Measurements from ENCODE around the gene GNB5.
"Not testable (repeated sequence)": the region's sequence is repeated elsewhere in the genome, so short reads cannot be mapped to it uniquely, and the experiment has no call there.

Gene GNB5

DNA sequence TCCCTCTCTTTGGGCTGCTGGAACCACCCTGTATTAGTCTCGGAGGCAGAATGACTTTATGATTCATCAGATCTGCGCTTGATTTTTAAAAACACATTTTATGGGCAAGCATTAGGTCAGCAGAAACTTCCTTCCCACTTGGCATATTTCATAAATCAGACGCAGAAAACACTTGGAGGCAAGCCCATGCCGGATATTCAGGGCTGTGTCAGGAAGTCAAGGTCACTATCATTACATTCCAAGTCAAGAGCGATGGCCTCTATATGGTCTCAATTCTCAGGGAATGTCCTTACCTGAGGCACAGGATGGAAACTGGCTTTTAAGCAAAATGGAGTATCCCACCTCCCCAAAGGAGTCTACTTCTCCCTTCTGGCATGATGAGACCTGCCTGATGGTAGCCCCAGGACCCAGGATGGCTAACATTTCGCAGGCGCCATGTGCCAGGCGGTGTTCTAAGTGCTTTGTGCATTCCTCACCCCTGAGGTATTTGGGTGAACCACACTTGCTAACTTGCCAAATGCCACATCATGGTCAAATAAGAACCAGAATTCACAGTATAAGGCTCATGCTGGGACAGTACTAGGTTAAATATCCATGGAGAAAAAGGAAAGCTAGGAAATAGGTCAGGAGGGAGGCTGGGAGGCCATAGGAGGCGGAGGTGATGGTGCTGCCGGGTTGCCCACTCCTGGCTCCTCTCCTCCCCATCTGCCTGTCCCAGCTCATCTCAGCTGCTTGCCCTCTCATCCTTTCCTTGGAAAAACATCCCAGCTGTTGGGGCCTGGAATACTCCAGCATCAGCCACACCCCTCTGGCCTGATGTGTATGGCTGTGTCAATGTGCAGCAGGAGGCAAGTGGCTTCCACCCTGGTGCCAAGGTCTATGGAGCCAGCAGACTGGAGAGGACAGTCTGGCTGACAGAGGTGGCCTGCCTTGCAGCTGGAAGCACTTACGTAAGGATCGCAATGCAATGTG, 97.4 kb downstream of the GNB5 start:
- DNase-seq (ENCODE audit: low spot score): no peak

DNA sequence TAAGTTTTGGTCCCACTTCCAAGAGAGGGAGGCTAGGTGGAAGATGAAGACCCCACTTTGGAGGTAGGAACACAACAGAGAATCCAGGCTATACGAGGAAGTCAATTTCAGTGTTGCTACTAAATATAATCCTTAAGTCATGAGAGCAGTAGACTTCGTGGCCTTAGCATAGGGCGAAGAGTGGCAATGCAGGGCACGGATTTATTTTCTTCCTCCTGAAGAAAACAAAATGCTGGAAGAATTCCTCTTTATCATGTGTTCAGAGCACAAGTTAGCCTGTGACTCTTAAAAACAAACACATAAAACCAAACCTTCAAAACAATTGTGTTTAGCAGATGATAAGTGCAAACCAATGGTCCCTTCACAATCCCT, 98.0 kb downstream of the GNB5 start:
- DNase-seq (ENCODE audit: low spot score): no peak

DNA sequence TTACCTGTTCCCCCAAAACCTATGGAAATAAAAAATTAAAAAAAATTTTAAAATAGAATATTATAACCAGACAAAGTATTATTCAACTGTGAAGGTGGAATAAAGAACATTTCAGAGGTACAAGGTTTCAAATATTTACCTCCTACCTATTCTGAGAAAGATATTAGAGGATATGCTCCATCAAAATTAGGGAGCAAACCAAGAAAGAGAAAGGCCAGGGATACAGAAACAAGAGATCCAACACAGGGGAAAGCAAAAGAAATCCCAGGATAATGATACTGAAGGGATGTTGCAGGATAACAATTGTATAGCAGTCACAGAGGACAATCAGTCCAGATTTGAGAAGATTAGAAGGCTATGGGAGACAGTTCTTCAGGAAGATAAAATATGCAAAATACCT, 101.0 kb downstream of the GNB5 start:
- no peak for DNase-seq (ENCODE audit: low spot score)

DNA sequence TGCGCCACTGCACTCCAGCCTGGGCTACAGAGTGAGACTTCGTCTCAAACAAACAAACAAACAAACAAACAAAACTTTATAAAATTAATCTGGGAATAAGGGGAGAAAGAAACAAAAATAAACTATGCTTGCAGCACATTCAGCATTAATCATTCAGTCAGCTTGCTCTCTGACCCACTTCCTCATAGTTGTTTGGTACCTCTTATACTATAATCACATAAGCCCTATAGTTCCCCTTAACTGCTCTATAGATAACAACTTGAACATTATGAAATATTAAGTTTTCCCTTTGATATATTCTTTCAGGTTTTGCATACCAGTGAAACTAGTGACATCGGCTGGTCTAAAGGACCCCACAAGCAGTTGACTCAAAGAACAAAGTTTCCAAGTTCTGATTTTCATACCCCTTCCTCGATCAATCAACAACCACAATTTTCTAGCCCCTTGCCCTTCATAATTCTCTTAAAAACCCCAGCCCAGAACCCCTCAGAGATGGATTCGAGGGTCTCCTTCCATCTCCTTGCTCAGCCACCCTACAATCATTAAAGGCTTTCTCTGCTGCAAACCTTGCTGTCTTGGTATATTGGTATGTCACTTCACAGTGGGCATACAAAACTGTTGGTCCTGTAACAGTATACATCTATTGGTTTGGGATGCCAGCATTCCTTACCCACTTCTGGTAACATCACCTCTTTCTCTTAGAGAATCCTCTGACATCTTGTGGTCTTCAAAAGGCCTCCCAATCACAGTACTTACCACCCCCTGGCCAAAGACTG, 105.0 kb downstream of the GNB5 start:
- DNase-seq (ENCODE audit: low spot score): no peak

DNA sequence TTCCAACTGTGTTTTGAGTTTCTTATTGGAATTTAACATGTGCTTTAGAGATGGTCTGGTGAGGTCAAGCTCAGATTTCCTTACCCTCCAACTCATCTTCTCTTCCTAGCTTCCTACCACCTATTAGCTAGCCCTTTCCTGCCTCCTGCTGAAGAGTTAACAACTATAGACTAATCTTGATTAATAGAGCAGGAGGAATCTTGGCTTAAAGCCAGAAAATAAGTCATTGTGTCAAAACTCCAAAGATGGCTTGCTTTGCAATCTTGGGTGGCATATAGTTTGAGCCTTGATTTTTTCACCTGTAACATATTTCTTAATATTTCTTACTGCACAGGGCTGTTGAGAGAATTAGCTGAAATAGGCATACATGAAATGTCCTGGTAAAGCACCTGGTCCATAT, 105.9 kb downstream of the GNB5 start:
- DNase-seq (ENCODE audit: low spot score): no peak

DNA sequence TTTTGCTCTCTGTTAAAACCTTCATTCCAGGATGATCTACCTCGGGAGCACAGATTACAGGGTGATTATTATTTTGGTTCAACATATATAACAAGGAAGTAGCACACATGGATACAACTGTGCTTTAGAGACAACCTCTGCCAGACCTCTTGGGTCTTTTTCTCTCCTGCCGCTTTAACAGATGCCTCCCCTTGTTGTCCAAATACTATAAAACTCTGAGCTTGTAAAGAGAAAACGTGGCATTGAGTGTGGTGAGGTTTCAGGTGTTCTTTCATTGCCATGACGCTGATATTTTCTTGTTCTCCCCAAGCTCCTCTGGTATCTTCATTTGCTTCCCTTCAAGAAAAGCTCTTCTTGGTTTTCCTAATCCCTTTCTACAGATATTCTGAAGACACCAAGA, 107.6 kb downstream of the GNB5 start:
- DNase-seq (ENCODE audit: low spot score): no peak

DNA sequence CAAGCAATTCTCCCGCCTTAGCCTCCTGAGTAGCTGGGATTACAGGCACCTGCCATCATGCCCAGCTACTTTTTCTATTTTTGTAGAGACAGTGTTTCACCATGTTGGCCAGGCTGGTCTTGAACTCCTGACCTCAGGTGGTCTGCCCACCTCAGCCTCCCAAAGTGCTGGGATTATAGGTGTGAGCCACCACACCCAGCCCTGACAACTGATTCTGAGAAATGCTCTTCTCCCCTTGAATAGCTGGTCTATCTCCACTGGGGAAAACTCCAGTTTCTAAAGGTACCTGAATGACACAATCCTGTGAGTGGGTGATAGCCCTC, 108.2 kb downstream of the GNB5 start:
- DNase-seq (ENCODE audit: low spot score): not testable (repeated sequence)

DNA sequence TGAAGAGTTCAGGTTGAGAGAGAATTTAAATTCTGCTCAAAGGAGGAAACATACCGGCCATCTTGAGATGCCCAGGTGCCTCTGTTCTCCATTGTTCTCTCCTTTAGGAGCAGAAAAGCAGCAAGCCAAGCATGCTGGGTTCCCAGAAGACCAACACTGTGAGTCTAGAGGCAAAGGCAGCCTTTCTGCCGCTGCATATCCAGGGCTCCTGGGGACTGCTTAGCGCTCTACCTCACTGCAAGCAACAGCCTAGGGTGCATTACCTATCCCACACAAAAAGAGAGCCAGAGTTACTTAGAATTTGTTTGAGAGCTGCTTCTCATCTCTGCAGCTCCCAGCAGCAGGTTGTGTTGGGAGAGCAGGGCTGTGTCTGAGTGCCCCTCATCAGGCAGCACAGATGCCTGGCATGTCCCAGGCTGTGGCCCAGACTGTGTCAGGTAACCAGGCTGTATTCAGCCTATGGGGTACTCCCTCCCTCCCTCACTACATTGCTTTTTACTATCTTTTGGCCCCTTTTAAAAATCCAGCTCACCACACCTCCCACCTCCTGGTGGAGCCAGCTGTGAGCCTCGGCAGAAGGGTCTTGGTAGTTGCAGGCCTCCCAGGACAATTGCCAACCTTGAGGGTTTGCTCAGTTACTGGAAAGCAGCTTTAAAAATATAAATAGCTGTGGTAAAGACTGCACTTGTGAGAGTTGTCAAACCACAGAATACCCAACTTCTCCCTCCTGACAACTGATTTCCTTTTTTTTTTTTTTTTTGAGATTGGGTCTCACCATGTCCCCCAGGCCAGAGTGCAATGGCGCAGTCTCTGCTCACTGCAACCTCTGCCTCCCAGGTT, 108.8 kb downstream of the GNB5 start:
- DNase-seq (ENCODE audit: low spot score): no peak

DNA sequence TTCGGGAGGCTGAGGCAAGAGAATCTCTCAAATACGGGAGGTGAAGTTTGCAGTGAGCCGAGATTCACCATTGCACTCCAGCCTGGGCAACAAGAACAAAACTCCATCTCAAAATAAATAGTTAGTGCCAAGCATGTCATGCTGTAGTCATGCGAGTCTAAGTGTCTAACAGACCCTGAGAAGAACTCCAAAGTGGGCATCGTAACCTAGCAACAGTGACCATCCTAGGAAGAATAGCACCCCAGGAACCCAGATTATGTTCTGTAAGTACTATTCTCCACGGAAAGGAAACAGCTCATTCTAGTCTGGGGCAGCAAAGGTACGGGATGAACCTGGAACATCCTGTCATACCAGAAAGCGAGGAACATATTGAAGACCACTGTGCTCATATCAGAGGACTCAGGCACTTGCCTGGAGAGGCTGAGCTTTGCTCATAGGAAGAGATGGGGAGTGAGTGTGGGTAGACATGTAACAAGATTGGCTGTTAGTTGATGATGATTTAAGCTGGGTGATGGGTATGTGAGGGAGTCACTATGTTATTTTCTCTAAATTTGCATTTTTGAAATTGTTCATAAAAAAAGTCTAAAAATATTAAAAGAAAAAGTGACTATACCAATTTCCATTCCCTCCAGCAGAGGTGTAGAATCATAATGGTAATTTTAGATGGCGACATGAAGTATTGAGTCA, 110.3 kb downstream of the GNB5 start:
- no peak for DNase-seq (ENCODE audit: low spot score)

DNA sequence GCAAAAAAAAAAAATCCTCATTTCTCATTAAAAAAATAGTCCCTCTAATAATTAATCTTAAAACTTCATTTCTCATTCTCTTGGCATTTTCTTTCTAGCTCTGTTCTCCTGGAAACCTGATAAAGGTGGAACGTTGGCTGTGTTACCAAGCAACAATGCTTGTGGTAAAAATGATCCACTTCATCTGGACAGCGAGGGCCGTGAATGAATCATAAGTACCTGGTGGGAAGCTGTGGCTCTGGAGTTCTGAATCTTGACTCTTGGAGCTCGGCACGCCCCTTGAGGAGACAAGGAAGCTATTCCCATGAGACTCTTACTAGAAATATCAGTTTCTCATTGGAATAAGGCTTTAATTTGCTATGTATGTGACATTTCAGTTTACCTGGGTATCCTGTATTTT, 111.2 kb downstream of the GNB5 start:
- DNase-seq (ENCODE audit: low spot score): no peak

DNA sequence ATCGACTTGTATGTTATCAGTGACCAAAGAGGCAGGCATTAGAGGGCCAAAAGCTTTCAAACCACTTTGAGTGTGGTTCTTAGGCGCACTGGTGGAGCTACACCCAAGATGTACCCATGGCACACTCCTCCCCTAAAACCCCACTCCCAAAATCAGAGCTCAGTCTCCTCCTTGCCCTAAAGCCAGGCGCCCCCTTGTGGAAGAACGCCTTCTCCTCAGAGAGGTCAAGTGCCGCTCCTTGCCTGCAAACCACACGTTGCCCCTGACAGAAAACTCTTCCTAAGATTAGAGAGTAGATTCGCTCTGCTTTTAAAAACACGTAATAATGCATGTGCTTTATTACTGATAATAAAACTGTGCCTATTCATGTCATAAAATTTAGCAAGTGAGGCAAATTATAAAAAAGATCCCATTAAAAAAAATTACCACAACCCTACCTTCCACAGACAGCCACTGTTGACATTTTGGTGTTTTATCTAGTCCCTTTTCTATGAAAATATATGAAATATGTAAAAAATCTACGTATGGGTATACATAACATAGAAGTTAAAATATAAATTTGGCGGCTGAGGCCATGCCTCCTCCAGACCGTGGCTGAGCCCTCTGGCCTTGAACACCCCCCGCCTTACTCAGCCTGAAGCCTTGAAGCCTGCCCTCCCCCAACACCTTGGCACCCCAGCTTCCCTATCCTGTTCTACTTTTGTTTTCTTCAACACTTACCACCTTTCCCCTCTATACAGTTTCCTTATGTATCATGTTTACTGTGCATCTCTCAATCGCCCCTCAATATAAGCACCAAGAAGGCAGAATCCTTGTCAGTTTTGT, 112.1 kb downstream of the GNB5 start:
- DNase-seq (ENCODE audit: low spot score): peak; percentile 78

DNA sequence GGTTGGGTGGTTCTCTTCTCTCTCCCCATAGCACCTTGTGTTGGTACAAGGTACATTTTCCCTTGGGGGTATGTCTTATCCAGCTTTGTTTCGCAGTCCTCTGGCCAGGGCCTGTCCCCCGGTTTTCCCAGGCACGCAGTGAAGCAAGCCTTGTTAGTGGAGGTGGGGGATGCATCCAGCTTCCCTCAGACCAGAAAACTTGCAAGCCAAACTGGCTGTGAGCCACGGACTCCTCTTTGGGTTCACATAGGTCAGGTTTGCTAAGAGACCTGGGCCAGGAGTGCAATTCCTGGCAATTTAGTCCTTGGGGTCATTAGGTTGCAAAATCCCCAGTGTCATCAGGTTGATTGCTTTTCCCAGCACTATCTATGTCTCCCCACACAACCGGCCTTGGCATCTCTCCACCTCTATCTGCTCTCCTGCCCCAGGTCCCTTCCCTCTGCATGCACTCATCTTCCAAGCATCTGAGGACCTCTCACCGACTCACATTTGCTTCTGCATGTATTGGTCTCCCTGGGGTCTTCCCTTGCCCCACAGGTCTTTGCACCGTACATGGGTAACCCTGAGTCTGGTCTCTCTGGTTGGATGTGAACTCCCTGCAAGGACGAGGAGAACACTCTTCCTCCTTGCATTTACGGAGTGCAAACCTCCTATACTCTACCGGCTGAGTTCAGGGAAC, 112.9 kb downstream of the GNB5 start:
- DNase-seq (ENCODE audit: low spot score): no peak

DNA sequence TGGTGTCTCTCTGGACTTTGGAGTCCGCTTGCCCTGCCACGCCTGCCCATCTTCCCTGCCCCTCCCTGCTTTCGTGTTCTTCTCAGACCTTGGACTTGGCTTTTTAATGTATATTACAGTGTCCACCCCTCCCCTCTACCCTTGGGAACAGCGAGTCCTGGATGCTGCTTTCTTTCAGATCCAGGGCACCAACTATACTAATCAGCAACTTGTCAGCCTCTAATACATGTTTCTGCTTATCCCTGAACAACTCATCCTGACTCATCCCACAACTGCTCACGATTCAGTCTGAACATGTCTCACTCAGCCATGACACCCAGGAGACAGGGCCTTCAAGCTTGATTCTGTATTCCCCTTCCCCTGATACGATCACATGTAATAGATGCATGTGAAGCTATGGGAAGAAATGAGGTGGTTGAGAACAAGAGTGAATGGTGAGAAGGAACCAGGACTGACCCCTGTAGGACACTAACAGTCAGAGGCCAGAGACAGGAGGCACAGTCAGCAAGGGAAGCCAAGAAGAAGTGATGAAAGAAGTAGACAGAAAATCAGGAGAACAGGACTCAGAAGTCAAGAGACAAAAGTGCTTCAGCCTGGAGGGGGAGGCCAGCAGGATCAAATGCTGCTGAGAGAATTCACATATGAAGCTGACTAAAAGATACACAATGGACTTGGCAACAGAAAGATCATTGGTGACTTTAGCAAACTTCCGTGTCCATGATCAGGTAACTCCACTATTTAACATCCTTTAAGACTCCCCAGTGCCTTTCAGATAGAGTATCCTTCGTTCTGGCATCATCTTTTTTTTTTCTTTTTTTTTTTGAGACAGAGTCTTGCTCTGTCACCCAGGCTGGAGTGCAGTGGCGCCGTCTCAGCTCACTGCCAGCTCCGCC, 114.1 kb downstream of the GNB5 start:
- no peak for DNase-seq (ENCODE audit: low spot score)

DNA sequence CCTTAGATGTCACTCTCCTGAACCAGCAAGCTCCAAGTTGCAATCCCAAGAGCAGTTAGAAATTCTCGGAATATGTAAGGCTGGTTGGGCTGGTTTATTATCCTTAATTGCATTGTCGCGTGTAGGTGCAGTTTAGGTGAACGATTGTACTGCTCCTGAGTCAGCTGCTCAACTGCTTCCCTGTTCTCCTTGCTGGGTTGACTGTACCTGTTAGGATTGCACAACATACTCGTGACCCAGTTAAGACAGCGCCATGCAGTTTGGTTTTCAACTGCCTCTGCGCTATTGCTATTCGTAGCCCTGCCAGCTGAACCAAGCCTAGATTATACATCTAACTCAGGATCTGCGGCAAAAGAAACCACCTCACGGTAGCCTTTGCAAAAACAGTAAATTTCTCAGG, 119.6 kb downstream of the GNB5 start:
- DNase-seq (ENCODE audit: low spot score): no peak

DNA sequence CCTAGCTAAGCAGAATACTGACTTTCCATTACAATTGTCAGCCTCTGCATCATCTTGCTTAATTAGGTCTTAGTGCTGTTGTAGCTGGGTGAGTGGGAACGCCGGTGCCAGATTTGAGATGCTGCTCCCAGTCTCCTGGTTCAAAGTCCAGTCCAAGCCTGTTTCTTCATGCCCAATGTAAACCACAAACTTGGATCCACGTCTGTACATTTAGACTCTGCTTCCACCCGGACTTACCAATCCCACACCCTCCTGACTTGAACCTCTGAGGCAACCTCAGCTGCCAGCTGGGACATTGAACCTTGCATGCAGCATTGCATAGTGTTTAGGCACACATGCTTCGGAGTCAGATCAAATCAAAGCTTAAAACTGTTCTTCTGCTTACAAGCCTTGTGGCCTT, 121.6 kb downstream of the GNB5 start:
- no peak for DNase-seq (ENCODE audit: low spot score)

DNA sequence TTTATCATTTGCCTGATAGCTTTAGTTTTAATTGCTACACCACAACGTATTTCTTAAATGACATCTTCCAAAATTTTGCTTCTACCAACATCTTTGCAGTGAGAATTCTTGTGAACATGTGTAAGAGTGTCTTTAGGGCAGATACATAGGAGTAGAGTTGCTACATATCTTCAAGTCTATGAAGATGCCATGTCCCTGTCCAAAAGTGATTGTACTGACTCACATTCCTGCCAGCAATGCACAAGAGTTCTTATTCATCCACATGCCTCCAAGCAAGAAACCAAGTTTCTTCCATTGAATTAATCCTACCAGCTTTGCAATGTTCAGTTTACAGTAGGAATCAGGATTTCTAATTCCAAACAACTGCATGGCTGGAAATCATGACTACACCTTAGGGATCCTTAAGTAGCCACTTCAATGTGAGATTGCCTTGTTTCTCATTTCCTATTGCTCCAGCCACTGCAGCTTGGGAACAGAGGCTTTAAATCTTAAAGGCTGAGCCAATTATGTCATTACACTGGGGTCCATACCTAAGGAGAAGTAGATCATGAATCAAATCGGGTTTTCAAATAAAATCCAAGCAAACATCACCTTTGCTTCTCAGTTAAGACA, 123.1 kb downstream of the GNB5 start:
- no peak for DNase-seq (ENCODE audit: low spot score)

DNA sequence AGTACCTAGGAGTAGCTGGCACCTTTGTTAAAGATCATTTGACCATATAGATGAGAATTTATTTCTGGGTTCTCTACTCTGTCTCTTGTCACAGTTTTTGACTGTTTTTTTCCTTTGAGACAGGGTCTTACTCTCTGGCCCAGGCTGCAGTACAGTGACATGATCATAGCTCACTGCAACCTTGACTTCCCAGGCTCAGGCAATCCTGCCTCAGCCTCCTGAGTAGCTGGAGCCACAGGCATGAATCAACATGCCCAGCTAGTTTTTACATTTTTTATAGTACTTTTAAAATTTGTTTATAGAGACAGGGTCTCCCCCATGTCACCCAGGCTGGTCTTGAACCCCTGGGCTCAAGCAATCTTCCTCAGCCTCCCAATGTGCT, 123.7 kb downstream of the GNB5 start:
- DNase-seq (ENCODE audit: low spot score): no peak

DNA sequence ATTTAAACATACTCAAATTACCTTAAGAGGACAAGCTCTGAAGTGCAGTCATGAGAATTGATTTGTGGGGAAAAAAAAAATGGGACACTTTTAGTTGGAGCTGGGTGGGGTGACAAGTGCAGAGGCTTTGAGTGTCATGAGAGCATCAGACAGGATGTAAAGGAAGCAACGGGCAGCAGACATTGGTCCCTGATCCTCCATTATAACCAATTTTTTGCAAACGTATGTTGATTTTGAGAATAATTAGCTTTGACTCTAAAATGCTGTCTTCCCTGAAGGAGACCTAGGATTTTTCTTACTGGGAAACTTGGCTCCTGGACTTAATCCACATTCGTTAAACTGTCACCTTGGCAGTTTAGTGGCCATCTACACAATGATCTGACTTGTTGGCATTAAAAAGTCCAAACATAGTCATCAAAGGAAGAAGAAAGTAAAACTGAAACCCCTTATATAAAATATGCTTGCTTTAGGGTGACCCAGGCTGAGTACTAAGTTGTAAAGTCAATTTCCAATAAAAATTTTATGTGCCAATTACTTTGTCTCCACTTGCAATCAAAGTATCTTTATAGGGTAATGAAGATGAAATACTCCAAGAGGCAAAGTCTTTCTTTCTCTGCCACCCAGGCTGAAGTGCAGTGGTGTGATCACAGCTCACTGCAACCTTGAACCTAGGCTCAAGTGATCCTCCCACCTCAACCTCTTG, 124.2 kb downstream of the GNB5 start:
- DNase-seq (ENCODE audit: low spot score): no peak
